GM18498 (cell line): Measurements from ENCODE around the gene RPUSD2.

Source experiments
- ATAC-seq: cut with Tn5 transposase; IDR thresholded peaks from one replicate; pipeline ENCODE4 v1.9.1; 2021; ENCODE audit warnings: mild to moderate bottlenecking, moderate library complexity; ENCODE audit not compliant: unreplicated experiment

RPUSD2 gene

DNA sequence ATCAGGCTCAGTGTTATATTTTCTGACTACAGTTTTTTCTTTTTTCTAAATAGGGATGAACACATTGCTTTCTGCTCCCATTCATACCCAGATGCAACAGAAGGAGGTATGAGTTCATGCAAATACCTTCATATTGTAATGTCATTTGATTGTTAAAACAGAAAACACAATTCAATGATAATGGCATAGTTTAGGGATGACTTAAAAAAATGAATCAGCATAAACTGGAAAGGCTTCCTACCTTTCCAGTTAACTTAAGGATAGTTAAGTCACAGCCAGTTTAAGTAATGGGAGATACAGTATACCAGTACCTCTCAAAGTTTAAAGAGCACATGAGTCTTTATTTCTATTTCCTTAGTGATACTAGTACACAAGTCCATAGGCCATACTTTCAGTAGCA, 49.8 kb downstream of the RPUSD2 start:
- no peak for ATAC-seq

DNA sequence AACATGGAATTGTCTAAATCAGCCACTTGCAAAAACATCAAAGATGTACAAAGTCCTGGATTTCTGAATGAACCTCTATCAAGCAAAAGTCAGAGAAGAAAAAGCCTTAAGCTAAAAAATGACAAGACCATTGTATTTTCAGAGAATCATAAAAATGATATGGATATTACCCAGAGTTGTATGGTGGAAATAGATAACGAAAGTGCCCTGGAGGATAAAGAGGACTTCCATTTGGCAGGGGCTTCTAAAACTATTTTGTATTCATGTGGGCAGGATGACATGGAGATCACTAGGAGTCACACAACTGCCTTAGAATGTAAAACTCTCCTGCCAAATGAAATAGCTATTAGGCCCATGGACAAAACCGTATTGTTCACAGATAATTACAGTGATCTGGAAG, 54.3 kb downstream of the RPUSD2 start:
- no peak for ATAC-seq
